Measurements from ENCODE around the gene BAD.

DNA sequence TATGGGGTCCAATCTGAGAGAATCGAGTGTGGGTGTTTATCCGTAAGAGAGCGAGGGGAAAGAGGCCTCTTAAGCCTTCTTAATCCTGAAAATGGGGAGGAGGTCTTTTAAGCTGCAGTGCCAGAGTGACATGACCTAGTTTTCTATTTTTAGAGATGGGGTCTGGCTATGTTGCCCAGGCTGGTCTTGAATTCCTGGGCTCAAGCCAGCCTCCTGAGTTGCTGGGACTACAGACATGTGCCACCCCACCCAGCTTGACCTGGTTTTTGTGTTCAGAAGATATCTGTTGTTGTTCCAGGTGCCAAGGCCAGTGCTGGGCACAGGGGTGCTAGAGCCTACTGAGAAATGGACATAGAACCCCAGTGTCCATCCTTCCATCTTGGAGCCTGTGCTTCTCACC is 1.4 kb downstream of the BAD start:
- no peak for TF ChIP-seq EP300 (IDR thresholded peaks at IDR 0.05; ENCODE audit: low read depth)
- TF ChIP-seq POLR2AphosphoS5 (IDR thresholded peaks at IDR 0.05): no peak
- TF ChIP-seq POLR2A (IDR thresholded peaks at IDR 0.05): no peak

Measured in transverse colon (tissue), 3 donors.